Stimulated activated CD8-positive, alpha-beta memory T cell treated with anti-CD3 and anti-CD28 coated beads, Interleukin-4, amount 100 ng/mL, for 4 hours (primary cell): ENCODE data around the gene MVB12B.

Source experiments
- DNase-seq, 2 donors: peaks; one replicate each; pipeline ENCODE4 v3.0.0-alpha.2; 2020; ENCODE audit warnings: low read depth in 2 of 2, low spot score in 1 of 2

Gene MVB12B

GRCh38 chr9:126488310-126488709, 161.7 kb downstream of the MVB12B start:
- no peak for DNase-seq

DNA sequence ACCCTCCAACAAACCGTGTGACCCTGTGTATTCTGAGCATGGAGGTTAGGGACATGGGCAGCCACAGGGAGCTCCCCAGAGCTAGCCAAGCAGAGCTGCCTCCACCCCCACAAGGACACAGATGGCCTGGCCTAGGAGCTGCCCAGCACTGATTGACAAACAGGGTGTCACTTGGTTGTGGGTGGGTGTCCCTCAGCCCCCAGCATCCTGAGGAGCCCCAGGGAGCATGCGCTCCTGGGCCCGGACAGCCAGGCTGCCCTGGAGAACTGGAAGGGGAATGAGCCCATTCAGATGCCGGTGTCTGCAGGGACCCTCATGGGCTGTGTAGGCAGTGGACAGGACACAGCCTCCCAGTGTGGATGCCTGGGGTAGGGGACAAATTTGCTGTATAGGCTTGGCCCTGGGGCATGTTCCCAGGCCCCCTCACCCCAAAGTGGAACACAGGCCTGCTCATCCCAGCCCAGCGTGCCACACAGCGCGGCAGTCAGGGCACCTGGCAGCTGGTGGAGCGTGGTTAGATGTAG, 162.3 kb downstream of the MVB12B start:
- DNase-seq, result no peak

DNA sequence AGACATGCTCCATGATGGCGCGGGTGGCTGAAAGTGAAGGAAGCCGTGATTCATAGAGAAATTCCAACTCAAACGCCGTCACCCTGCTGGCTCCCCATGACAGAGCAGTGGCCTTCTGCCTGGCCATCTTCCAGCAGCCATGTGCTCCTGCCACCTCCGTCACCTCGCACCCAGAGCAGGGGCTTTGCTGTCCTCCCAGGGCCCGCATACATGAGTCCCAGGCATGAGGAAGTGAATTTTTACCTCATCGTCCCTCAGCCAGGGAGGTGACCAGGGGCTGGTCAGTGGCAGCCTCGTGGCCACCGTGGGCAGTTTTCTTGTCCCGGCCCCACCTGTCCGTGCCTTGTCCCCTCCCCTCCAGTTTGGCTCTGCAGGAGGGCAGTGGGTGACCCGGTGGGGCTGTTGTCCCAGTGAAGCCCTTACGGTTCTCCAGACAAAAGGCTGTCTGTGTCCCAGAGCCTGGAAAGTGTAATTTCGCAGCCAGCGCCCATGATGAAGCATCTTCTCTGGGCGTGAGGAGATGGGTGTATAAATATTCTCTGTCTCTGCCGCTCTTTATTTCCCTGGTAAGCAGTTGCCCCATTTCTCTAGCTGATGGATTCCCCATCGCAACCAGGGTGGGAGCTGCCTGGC, 163.1 kb downstream of the MVB12B start:
- DNase-seq, result no peak

DNA sequence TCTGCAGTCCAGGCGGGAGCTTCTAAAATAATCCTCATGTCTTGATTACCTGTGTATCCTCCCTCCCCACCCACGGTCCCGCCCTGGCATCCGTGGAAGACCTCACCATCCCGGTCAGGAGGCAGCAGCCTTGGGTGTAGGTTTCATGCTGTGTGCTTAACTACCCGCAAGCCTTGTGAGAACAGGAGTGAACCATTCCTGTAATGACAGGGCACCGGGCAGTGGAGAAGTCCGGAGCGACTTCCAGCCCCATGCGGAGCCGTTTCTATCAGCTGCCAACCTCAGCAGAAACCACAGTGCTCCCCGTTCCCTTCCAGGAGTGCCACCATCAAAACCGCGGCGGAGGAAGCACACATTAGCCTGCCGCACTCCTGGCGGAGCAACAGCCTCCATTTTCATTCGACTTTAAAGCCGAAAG, 163.6 kb downstream of the MVB12B start:
- no peak for DNase-seq

- peak in 1 of 2 donors; percentile 15 for DNase-seq
These were observed 164.4 kb downstream of the MVB12B start for GRCh38 chr9:126490871-126491567.

GRCh38 chr9:126491568-126491879, 164.9 kb downstream of the MVB12B start:
- no peak for DNase-seq

GRCh38 chr9:126491949-126492348, 165.3 kb downstream of the MVB12B start:
- DNase-seq, result no peak

GRCh38 chr9:126494264-126494663, 167.6 kb downstream of the MVB12B start:
- DNase-seq, result no peak

DNA sequence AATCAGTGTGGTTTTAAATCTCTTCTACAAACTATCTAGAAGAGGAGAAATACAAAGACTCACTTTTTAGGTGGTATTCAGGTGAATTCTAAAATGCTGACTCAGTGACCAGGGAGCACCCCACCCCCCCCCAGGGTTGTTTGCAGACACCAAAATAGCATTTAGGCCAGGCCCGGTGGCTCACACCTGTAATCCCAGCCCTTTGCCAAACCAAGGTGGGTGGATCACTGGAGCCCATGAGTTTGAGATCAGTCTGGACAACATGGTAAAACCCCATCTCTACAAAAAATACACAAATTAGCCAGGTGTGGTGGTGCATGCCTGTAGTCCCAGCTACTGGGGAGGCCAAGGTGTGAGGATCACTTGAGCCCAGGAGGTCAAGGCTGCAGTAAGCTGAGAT, 168.1 kb downstream of the MVB12B start:
- DNase-seq, result no peak

DNA sequence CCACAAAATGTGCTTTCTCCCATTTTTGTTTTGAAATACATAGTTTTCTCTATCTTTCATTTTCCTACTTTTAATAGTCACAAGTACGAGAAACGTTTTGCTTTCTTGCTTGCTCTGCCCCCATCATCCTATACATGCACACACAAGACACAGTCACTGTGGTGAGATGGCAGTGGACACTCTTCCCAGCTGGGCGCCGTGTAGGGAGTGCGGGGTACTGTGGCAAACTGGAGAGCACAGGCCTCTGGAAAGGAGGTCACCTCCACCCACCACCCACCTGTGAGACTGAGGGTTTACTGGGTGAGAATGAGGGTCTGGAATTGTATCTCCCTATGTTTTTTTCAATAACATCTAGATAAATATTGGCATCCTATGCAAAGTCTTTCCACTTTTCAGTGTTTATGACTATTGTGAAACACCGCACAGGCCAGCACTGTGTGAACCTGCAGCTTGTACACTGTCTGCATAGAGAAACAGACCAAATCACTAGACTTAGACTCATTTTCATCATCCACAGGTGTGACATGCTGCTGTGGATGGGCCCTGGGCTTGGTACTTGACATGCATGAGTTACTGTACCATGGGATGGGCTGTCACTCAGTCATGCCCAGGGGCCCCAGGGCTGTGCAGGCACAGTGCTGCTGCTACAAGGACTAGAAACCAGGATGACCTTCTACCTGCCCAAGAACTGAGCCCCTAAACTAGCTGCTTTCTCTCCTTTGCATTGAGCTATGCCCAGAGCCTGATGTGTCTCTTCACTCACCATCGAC, 169.0 kb downstream of the MVB12B start:
- DNase-seq, result no peak

- no peak for DNase-seq
These were observed 169.6 kb downstream of the MVB12B start for GRCh38 chr9:126496181-126496576.

DNA sequence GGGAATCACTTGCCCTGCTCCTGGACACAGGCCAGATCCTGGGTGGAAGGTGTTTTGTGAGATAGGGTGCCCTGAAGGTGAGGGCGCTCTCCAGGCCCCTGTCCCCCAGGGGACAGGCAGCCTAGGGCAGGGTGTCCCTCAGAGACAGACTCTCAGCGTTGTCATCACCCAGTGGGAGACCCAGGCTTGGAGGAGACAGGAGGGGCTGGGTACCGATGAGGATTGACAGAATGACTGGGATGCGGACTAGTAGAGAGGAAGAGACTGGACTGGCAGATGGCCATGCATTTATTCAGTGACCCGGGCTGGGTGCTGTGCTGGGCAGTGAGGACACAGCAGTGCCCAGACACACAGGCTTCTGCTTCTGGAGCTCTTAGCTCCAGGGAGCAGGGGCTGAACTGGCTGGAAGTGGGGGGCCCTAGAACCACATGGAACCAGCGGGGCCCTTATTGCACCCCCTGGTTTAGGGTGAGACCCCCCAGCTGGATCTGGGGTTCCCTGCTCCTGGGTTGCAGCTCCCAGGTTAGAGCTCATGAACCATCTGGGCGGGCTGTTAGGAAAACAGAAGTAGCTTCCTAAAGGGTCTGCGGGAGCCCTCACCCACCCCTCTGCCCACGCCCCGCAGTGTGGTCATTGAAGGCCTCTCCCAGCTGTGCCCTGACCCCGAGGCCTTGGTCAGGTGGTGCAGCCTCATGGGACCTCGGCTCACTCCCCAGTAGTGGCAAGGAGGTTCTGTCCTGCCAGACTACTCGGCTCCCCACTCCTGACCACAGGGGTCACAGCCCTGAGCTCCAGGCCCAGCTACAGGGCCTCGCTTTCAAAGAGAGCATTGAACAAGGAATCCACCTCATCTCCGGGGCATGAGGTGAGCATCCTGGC, 170.4 kb downstream of the MVB12B start:
- no peak for DNase-seq

GRCh38 chr9:126497660-126498275, 171.1 kb downstream of the MVB12B start:
- no peak for DNase-seq

DNA sequence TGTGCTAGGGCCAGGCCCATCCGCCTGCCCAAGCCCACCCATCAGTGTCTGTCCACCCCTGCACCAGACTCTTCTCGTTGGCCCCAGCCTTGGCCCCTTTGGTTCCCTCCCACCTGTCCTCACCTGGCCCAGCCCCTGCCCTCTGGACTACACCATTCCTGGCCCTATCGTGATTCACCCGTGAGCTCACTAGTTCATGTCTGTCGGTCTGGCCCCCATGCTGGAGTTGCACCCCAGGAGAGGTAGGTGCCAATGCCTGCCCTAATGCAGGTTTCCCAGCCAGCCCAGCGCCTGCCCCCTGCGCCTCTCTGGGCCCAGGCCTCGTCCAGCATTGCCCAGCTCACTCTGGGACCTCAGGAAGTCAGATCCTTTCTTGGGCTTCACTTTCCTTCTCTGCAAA, 171.7 kb downstream of the MVB12B start:
- no peak for DNase-seq

- no peak for DNase-seq
These were observed 172.6 kb downstream of the MVB12B start for GRCh38 chr9:126499005-126499910.

DNA sequence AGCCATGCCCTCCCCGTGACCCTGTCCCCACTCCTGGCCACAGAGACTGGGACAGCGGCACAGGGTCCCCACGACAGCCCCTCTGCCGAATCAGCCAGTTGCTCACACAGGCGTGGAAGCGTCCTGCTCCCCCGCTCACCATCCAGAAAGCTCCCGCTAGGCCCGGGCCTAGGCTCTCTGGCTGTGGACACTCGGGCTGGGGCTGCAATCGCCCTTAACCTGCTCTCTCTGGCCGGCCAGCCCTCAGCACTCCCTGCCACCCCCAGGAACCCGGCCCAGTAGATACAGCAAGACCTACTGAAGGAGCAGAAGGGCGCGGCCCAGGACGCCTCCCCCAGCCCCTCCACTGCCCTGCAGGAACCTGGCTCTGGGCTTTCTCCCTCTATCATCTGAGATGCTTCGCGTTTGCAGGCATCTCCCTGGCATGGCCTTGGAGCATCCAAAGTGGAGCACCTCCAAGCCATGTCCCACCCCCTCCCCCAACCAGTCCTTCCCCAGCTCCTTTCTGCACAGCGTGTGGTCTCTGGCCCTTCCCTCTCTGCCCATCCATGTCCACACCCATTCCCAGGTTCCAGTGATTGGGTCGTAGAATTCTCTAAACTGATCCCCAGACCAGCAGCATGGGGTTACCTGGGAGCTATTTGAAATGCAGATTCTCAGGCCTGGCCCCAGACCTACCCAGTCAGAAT, 173.4 kb downstream of the MVB12B start:
- no peak for DNase-seq

GRCh38 chr9:126500600-126501382, 174.2 kb downstream of the MVB12B start:
- no peak for DNase-seq
